ENCODE measurements around the gene FIG4. TPM values are rescaled to one million over a fixed set of nuclear protein-coding genes. Genes with fewer than 3 reads are reported as not detected.
"Not testable (repeated sequence)": the region's sequence is repeated elsewhere in the genome, so short reads cannot be mapped to it uniquely, and the experiment has no call there.

Gene FIG4
- total RNA-seq, 1 donor from 2014 or later: 15.2 TPM

GRCh38 chr6:109718991-109719390, 27.9 kb downstream of the FIG4 start:
- no peak for DNase-seq (ENCODE audit: extremely low spot score in 2 of 2)
- H3K36me3 ChIP-seq: peaks cover 0 to 10% of the 10 kb centered on the region in 2 donors
- no peaks in the 10 kb centered on the region for H3K27me3 ChIP-seq
- no peak overlapping the region for H3K4me3 ChIP-seq
- intact Hi-C loops (cut with DNase I): no loop called here
- no peak for TF ChIP-seq POLR2AphosphoS5 (IDR thresholded peaks at IDR 0.05; ENCODE audit: insufficient read depth in 1 of 2, low read depth in 1 of 2)
- TF ChIP-seq POLR2A (IDR thresholded peaks at IDR 0.05): no peak
- no peak for TF ChIP-seq CTCF (IDR thresholded peaks at IDR 0.05)
- no peaks in the 10 kb centered on the region for H3K4me1 ChIP-seq
- no peaks in the 10 kb centered on the region for H3K9me3 ChIP-seq
- no peak overlapping the region for H3K27ac ChIP-seq

DNA sequence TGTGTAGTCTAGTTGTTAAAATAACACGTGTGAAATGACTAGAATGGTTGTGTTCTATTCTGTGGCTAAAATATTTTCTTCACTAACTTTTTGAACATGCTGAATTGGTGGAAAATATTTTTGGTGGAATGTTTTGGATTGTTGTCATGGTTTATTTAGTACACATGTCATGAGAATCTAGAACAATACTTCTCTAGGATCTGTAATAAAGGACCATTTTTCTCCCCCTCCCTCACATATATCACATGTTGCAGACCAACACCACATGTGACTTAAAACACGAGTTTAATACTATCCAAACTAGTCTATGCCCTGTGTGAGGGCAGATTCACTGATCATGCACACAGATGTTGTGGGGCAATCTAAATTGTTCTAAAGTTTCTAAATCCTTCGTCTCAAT, 29.2 kb downstream of the FIG4 start:
- Histone ChIP-seq H3K4me1 (no peaks in the 10 kb centered on the region), H3K9me3 (no peaks in the 10 kb centered on the region), H3K4me3 (no peak overlapping the region), H3K27ac (no peak overlapping the region), H3K36me3 (peaks cover 0 to 15% of the 10 kb centered on the region in 2 donors), H3K27me3 (no peaks in the 10 kb centered on the region)
- DNase-seq (ENCODE audit: extremely low spot score in 2 of 2): no peak
- no peak for TF ChIP-seq CTCF (IDR thresholded peaks at IDR 0.05)
- TF ChIP-seq POLR2AphosphoS5 (IDR thresholded peaks at IDR 0.05; ENCODE audit: insufficient read depth in 1 of 2, low read depth in 1 of 2): no peak
- no peak for TF ChIP-seq POLR2A (IDR thresholded peaks at IDR 0.05)
- intact Hi-C loops (cut with DNase I): no loop called here

- intact Hi-C loops (cut with DNase I): no loop called here
- H3K9me3 ChIP-seq: no peaks in the 10 kb centered on the region
- no peaks in the 10 kb centered on the region for H3K27me3 ChIP-seq
- H3K36me3 ChIP-seq: peaks cover 0 to 16% of the 10 kb centered on the region in 2 donors
- TF ChIP-seq POLR2AphosphoS5 (IDR thresholded peaks at IDR 0.05; ENCODE audit: insufficient read depth in 1 of 2, low read depth in 1 of 2) (no peak), CTCF (IDR thresholded peaks at IDR 0.05) (no peak), POLR2A (IDR thresholded peaks at IDR 0.05) (no peak)
- no peaks in the 10 kb centered on the region for H3K4me1 ChIP-seq
- H3K27ac ChIP-seq: no peak overlapping the region
- DNase-seq (ENCODE audit: extremely low spot score in 2 of 2): no peak
- H3K4me3 ChIP-seq: no peak overlapping the region
Measured at GRCh38 chr6:109722011-109722410, 30.9 kb downstream of the FIG4 start.

- TF ChIP-seq CTCF (IDR thresholded peaks at IDR 0.05) (no peak), POLR2A (IDR thresholded peaks at IDR 0.05) (no peak)
- H3K4me1 ChIP-seq: no peaks in the 10 kb centered on the region
- H3K4me3 ChIP-seq: no peak overlapping the region
- H3K9me3 ChIP-seq: no peaks in the 10 kb centered on the region
- peaks cover 0 to 12% of the 10 kb centered on the region in 2 donors for H3K36me3 ChIP-seq
- H3K27ac ChIP-seq: no peak overlapping the region
- intact Hi-C loops (cut with DNase I): no loop called here
- DNase-seq (ENCODE audit: extremely low spot score in 2 of 2): no peak
- no peaks in the 10 kb centered on the region for H3K27me3 ChIP-seq
Measured at GRCh38 chr6:109722564-109723254, 31.6 kb downstream of the FIG4 start.

DNA sequence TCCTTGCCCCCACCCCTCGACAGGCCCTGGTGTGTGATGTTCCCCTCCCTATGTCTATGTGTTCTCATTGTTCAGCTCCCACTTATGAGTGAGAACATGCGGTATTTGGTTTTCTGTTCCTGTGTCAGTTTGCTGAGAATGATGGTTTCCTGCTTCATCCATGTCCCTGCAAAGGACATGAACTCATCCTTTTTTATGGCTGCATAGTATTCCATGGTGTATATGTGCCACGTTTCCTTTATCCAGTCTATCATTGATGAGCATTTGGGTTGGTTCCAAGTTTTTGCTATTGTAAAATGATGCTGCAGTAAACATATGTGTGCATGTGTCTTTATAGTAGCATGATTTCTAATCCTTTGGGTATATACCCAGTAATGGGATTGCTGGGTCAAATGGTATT, 34.2 kb downstream of the FIG4 start:
- H3K27ac ChIP-seq; H3K4me1 ChIP-seq; H3K9me3 ChIP-seq; H3K36me3 ChIP-seq; DNase-seq (ENCODE audit: extremely low spot score in 2 of 2); H3K4me3 ChIP-seq; intact Hi-C loops (cut with DNase I); H3K27me3 ChIP-seq: not testable (repeated sequence)

Measured in vagina (tissue), 2 donors.